ENCODE measurements around the gene ALDH3A1.

DNA sequence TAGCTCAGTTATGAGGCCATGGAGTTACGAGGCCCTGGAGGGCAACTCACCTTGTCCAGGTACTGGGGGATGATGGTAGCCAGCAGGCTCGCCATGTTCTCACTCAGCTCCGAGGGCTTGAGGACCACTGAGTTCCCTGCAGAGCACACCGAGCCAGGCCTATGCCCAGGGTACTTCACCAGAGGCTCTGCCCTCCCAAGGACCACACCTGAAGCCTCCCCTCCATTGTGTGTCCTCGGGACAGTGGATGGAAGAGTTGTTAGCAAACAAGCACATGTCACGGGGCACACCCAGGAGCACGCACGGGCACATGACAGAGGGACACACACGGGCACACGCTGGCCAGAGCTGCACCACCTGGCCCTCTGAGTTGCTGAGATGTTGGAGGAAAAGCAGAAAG, 5.6 kb downstream of the ALDH3A1 start:
- TF ChIP-seq CTCF (IDR thresholded peaks at IDR 0.05 in 8 of 11, conservative IDR thresholded peaks at IDR 0.05 in 3 of 11), result no peak
- TF ChIP-seq POLR2A (IDR thresholded peaks at IDR 0.05), result no peak
- no peak for TF ChIP-seq POLR2AphosphoS5 (IDR thresholded peaks at IDR 0.05)

All from spleen (tissue), 7 donors.